Smooth muscle cell (in vitro differentiated cells): ENCODE data around the gene ATRIP. TPM values are rescaled to one million over a fixed set of nuclear protein-coding genes. Genes with fewer than 3 reads are reported as not detected.

Experiments used
- DNase-seq: peaks from one replicate; lab custom pipeline; 2025; ENCODE audit not compliant: unreplicated experiment; lab: John Stamatoyannopoulos, UW
- H2AFZ ChIP-seq: fragments of 200-600 bp; sonication (generic); 2 replicates; pipeline ENCODE4 v1.6.0; 2016; ENCODE audit warnings: antibody characterized with exemption, low read depth, mild to moderate bottlenecking
- H3F3A ChIP-seq: fragments of 200-600 bp; sonication (generic); 2 replicates; pipeline ENCODE4 v1.6.0; 2017; ENCODE audit warnings: antibody characterized with exemption, low read depth
- H3K27ac ChIP-seq: fragments of 200-600 bp; sonication (generic); 2 replicates; pipeline ENCODE4 v1.5.1; 2016; ENCODE audit warnings: low read depth, mild to moderate bottlenecking
- H3K27me3 ChIP-seq: fragments of 200-600 bp; sonication (generic); 2 replicates; pipeline ENCODE4 v1.6.1; 2016; ENCODE audit warnings: low read depth, mild to moderate bottlenecking
- H3K36me3 ChIP-seq: fragments of 200-600 bp; sonication (generic); 2 replicates; pipeline ENCODE4 v1.5.1; 2016; ENCODE audit warnings: low read depth
- H3K4me1 ChIP-seq: fragments of 200-600 bp; sonication (generic); 2 replicates; pipeline ENCODE4 v1.5.1; 2016; ENCODE audit warnings: low read depth
- H3K4me2 ChIP-seq: fragments of 200-600 bp; sonication (generic); 2 replicates; pipeline ENCODE4 v1.6.0; 2016; ENCODE audit warnings: mild to moderate bottlenecking
- H3K4me3 ChIP-seq: fragments of 200-600 bp; sonication (generic); 2 replicates; pipeline ENCODE4 v1.5.1; 2016; ENCODE audit warnings: mild to moderate bottlenecking
- H3K79me2 ChIP-seq: fragments of 200-600 bp; sonication (generic); 2 replicates; pipeline ENCODE4 v1.6.0; 2016; ENCODE audit warnings: low read depth, mild to moderate bottlenecking
- H3K9ac ChIP-seq: fragments of 200-600 bp; sonication (generic); 2 replicates; pipeline ENCODE4 v1.6.0; 2016; ENCODE audit warnings: low read depth
- H3K9me3 ChIP-seq: fragments of 200-600 bp; sonication (generic); replicated peaks from 2 replicates; pipeline ENCODE4 v1.5.1; 2016; ENCODE audit warnings: low read depth
- H4K20me1 ChIP-seq: fragments of 200-600 bp; sonication (generic); 2 replicates; pipeline ENCODE4 v1.6.0; 2016; ENCODE audit warnings: low read depth
- CTCF ChIP-seq: fragments of 200-600 bp; sonication (generic); IDR thresholded peaks from 2 replicates; pipeline ENCODE4 v1.5.1; 2017; ENCODE audit warnings: borderline replicate concordance, mild to moderate bottlenecking, antibody characterized with exemption; ENCODE audit not compliant: insufficient read depth, poor library complexity, severe bottlenecking
- WGBS: methylation state at CpG from one replicate; pipeline ENCODE4 v1.1.7; 2016; ENCODE audit warnings: low lambda C conversion rate; 5-methylcytosine and 5-hydroxymethylcytosine counted together
- polyA plus RNA-seq: library from polyadenylated mRNA; unstranded; fragments of >200 nt; fragmentation: Nextera tagmentation; extraction: Ambion mirVana; gene quantifications from 2 replicates; pipeline ENCODE4 v1.2.1, GENCODE V29; 2016
- total RNA-seq: library from RNA; depleted of rRNA; stranded (reverse); fragments of >200 nt; gene quantifications from 2 replicates; pipeline ENCODE4 v1.2.3, GENCODE V29; 2014

ATRIP gene
- total and polyA plus RNA-seq, 2 experiments from 2014 or later, result 4.0 to 7.3 TPM

GRCh38 chr3:48426944-48427629 is 19.4 kb upstream of the ATRIP start:
- no peak for DNase-seq
- WGBS, result 88% methylated on average over 8 of the region's 8 CpGs
- peaks cover 59% of the 10 kb centered on the region for H4K20me1 ChIP-seq

GRCh38 chr3:48427630-48427962 is 18.9 kb upstream of the ATRIP start:
- Histone ChIP-seq H3K4me1 (peaks cover 12% of the 10 kb centered on the region), H2AFZ (no peak overlapping the region), H3K4me3 (peak overlapping the region; percentile 87), H4K20me1 (peaks cover 54% of the 10 kb centered on the region), H3K36me3 (no peaks in the 10 kb centered on the region), H3K27ac (no peak overlapping the region), H3F3A (peaks cover 5% of the 10 kb centered on the region), H3K9me3 (no peaks in the 10 kb centered on the region), H3K27me3 (no peaks in the 10 kb centered on the region), H3K4me2 (peak overlapping the region; percentile 90), H3K79me2 (peaks cover 27% of the 10 kb centered on the region), H3K9ac (no peak overlapping the region)
- no peak for DNase-seq
- 89% methylated on average over 9 of the region's 9 CpGs for WGBS
- no peak for TF ChIP-seq CTCF

More at GRCh38 chr3:48426944-48427629, 19.4 kb upstream of the ATRIP start:
- no peak overlapping the region for H2AFZ ChIP-seq
- H3K27ac ChIP-seq, result no peak overlapping the region
- H3F3A ChIP-seq, result peaks cover 4% of the 10 kb centered on the region
- peak overlapping the region; percentile 87 for H3K4me3 ChIP-seq
- H3K79me2 ChIP-seq, result peaks cover 27% of the 10 kb centered on the region
- H3K4me2 ChIP-seq, result peak overlapping the region; percentile 90
- H3K9ac ChIP-seq, result no peak overlapping the region
- H3K9me3 ChIP-seq, result no peaks in the 10 kb centered on the region
- peaks cover 12% of the 10 kb centered on the region for H3K4me1 ChIP-seq
- H3K27me3 ChIP-seq, result no peaks in the 10 kb centered on the region
- H3K36me3 ChIP-seq, result no peaks in the 10 kb centered on the region
- TF ChIP-seq CTCF, result no peak

GRCh38 chr3:48428088-48428571 is 18.4 kb upstream of the ATRIP start:
- Histone ChIP-seq H3K79me2 (peaks cover 27% of the 10 kb centered on the region), H4K20me1 (peaks cover 49% of the 10 kb centered on the region), H3K4me1 (peaks cover 15% of the 10 kb centered on the region), H2AFZ (no peak overlapping the region), H3K36me3 (no peaks in the 10 kb centered on the region), H3K9ac (no peak overlapping the region), H3K27ac (no peak overlapping the region), H3K4me3 (peak overlapping the region; percentile 87), H3K4me2 (peak overlapping the region; percentile 90), H3K9me3 (no peaks in the 10 kb centered on the region), H3F3A (peaks cover 5% of the 10 kb centered on the region), H3K27me3 (no peaks in the 10 kb centered on the region)
- 62% methylated on average over 7 of the region's 7 CpGs for whole genome bisulfite sequencing
- no peak for DNase-seq
- no peak for TF ChIP-seq CTCF
